Lower leg skin (tissue), 3 donors: Measurements from ENCODE around the gene PITPNM3.

ENCODE experiments used
- CTCF ChIP-seq, 3 donors: fragments of 450-650 bp; IDR thresholded peaks; one replicate each; pipeline ENCODE4 v1.5.1; 2016; ENCODE audit warnings: antibody characterized with exemption in 3 of 3, mild to moderate bottlenecking in 3 of 3, moderate library complexity in 2 of 3
- POLR2A ChIP-seq, 2 donors: fragments of 450-650 bp; IDR thresholded peaks; one replicate each; pipeline ENCODE4 v1.6.1; 2016 to 2017; ENCODE audit warnings: antibody characterized with exemption in 2 of 2, mild to moderate bottlenecking in 1 of 2, moderate library complexity in 1 of 2

GRCh38 chr17:6528557-6528956, 27.8 kb downstream of the PITPNM3 start:
- TF ChIP-seq CTCF (IDR thresholded peaks at IDR 0.05) (no peak), POLR2A (IDR thresholded peaks at IDR 0.05) (no peak)
